SU-DHL-6 (cell line): Measurements from ENCODE around the gene CDH23.

Experiments
- EZH2phosphoT487 ChIP-seq: fragments of 200-600 bp; sonication (generic), shearing (Covaris generic); conservative IDR thresholded peaks from 2 replicates; pipeline ENCODE4 v1.6.1; 2018; ENCODE audit warnings: mild to moderate bottlenecking, antibody characterized with exemption, low read length, moderate library complexity, mixed read lengths
- TF ChIP-seq, protein P1 (sequence below): fragments of 200-600 bp; sonication (generic); IDR thresholded peaks from one replicate; pipeline ENCODE4 v1.5.1; 2017; ENCODE audit warnings: antibody characterized with exemption, mild to moderate bottlenecking, low read length, moderate library complexity; ENCODE audit not compliant: insufficient read depth, poor library complexity, severe bottlenecking

DNA sequence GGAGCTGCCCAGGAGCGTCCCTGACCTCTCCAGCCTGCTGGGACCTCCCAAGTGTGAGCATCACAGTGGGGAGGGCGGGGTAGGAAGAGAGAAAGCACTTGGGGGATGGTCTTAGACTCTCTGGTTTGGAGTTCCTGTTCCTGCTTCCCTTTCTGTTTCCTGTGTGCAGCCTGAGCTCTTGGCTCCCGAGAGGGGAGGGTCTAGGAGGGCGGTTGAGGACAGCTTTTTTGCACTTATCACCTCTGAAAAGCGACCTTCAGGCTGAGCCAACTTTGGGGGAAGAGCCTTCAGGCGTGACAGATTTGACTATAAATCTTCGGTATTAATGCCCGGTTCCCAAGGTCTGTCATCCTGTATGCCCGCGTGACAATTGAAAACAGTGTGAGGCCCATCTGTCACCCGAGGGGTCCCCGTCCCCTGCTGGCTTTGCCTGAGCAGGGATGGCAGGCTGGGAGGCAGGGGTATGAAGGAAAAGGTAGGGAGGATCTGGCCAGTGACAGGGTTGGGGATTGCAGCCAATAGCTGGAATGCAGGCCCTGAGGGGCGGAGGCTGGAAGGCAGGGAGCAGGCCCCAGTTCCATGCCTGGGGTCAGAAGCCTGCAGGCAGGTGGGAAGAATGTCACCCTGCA, 78.6 kb downstream of the CDH23 start:
- TF ChIP-seq, protein P1, sequence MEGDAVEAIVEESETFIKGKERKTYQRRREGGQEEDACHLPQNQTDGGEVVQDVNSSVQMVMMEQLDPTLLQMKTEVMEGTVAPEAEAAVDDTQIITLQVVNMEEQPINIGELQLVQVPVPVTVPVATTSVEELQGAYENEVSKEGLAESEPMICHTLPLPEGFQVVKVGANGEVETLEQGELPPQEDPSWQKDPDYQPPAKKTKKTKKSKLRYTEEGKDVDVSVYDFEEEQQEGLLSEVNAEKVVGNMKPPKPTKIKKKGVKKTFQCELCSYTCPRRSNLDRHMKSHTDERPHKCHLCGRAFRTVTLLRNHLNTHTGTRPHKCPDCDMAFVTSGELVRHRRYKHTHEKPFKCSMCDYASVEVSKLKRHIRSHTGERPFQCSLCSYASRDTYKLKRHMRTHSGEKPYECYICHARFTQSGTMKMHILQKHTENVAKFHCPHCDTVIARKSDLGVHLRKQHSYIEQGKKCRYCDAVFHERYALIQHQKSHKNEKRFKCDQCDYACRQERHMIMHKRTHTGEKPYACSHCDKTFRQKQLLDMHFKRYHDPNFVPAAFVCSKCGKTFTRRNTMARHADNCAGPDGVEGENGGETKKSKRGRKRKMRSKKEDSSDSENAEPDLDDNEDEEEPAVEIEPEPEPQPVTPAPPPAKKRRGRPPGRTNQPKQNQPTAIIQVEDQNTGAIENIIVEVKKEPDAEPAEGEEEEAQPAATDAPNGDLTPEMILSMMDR = no peak
- TF ChIP-seq EZH2phosphoT487 = no peak
